K562 (cell line): ENCODE measurements around the gene ST3GAL5. TPM values are rescaled to one million over a fixed set of nuclear protein-coding genes. Genes with fewer than 3 reads are reported as not detected.

Experiments
- CLOCK ChIP-seq: fragments of 250-450 bp; sonication (Bioruptor Pico); IDR thresholded peaks from 2 replicates; pipeline ENCODE4 v1.4.0; 2020; ENCODE audit warnings: mild to moderate bottlenecking, moderate library complexity, borderline replicate concordance
- CREBBP ChIP-seq: IDR thresholded peaks from one replicate; pipeline ENCODE4 v1.6.1; 2012; ENCODE audit warnings: low read depth, mild to moderate bottlenecking, control low read depth, inconsistent platforms, low read length
- CUX1 ChIP-seq: fragments of 200-800 bp; sonication (Bioruptor generic); IDR thresholded peaks from 2 replicates; pipeline ENCODE4 v1.6.1; 2016; ENCODE audit warnings: missing genetic modification characterization, missing compliant biosample characterization
- FOXJ2 ChIP-seq: fragments of 200-800 bp; sonication (Bioruptor generic); IDR thresholded peaks from 2 replicates; pipeline ENCODE4 v1.6.1; 2016; ENCODE audit warnings: missing genetic modification characterization, missing compliant biosample characterization
- JUND ChIP-seq, 2 experiments: IDR thresholded peaks; 2 replicates in 1 of 2; 3 replicates in 1 of 2; pipeline ENCODE4 v1.6.1; 2011; ENCODE audit warnings: borderline replicate concordance in 2 of 2, low read depth in 2 of 2, low read length in 2 of 2, improper control_type of control experiment in 1 of 2, missing biosample characterization in 1 of 2, missing genetic modification characterization in 1 of 2, missing genetic modification reagents in 1 of 2
- NFIC ChIP-seq: fragments of 450-650 bp; IDR thresholded peaks from 2 replicates; pipeline ENCODE4 v1.6.1; 2017; ENCODE audit warnings: mild to moderate bottlenecking, inconsistent platforms
- NFIX ChIP-seq: fragments of 250-450 bp; sonication (Bioruptor Pico); IDR thresholded peaks from 2 replicates; pipeline ENCODE4 v1.4.0; 2020; ENCODE audit warnings: low read depth, mild to moderate bottlenecking, moderate library complexity
- POLR3A ChIP-seq: IDR thresholded peaks from 2 replicates; pipeline ENCODE4 v1.6.1; 2011; ENCODE audit warnings: borderline replicate concordance, mild to moderate bottlenecking, moderate library complexity; ENCODE audit not compliant: insufficient read length, insufficient read depth; ENCODE audit errors: extremely low read depth
- POLR3G ChIP-seq: IDR thresholded peaks from 2 replicates; pipeline ENCODE4 v1.6.1; 2011; ENCODE audit not compliant: insufficient read length, insufficient replicate concordance; ENCODE audit errors: extremely low read depth
- RBFOX2 ChIP-seq: fragments of 200-400 bp; formaldehyde crosslinking; IDR thresholded peaks from 2 replicates; pipeline ENCODE4 v1.6.1; 2017; ENCODE audit warnings: low read depth, mild to moderate bottlenecking, low read length, moderate library complexity
- RBM34 ChIP-seq: fragments of 200-400 bp; formaldehyde crosslinking; IDR thresholded peaks from 2 replicates; pipeline ENCODE4 v1.6.1; 2018; ENCODE audit warnings: low read length, borderline replicate concordance; ENCODE audit not compliant: insufficient read depth
- SMARCA5 ChIP-seq: fragments of 450-650 bp; IDR thresholded peaks from 2 replicates; pipeline ENCODE4 v1.6.1; 2016
- SNRNP70 ChIP-seq: fragments of 200-400 bp; formaldehyde crosslinking; optimal IDR thresholded peaks from 2 replicates; pipeline ENCODE3; 2017; ENCODE audit warnings: low read depth, low read length
- STAG1 ChIP-seq: sonication (generic); formaldehyde crosslinking; IDR thresholded peaks from 2 replicates; pipeline ENCODE4 v1.5.0; 2020; ENCODE audit warnings: missing genetic modification reagents, borderline replicate concordance
- TRIM28 ChIP-seq: fragments of 450-650 bp; IDR thresholded peaks from 2 replicates; pipeline ENCODE4 v1.6.1; 2017
- U2AF1 ChIP-seq: fragments of 200-400 bp; formaldehyde crosslinking; optimal IDR thresholded peaks from 2 replicates; pipeline ENCODE3; 2017; ENCODE audit warnings: mild to moderate bottlenecking, low read depth, low read length, moderate library complexity
- ZFP30 ChIP-seq: fragments of 250-450 bp; sonication (Bioruptor Pico); IDR thresholded peaks from 2 replicates; pipeline ENCODE4 v1.8.0; 2022; ENCODE audit warnings: moderate library complexity, mild to moderate bottlenecking, inconsistent platforms, borderline replicate concordance
- ZNF586 ChIP-seq: fragments of 450-650 bp; formaldehyde crosslinking; conservative IDR thresholded peaks from 2 replicates; pipeline ENCODE4 v1.4.0; 2020; ENCODE audit warnings: mild to moderate bottlenecking, moderate library complexity
- polyA plus RNA-seq, 8 experiments: library from polyadenylated mRNA; depleted of rRNA in 4 of 8; stranded (reverse) in 5 of 8; unstranded in 3 of 8; fragments of >200 nt; fragmentation: Nextera tagmentation in 2 of 8; fragmentation: Illumina TruSeq in 1 of 8; extraction: Ambion mirVana in 2 of 8; extraction: Trizol in 1 of 8; gene quantifications; 2 replicates each; pipeline versions ENCODE4 v1.2.1 to v1.2.3, GENCODE V29; 2011 to 2014; ENCODE audit warnings: inconsistent platforms in 1 of 8, missing spikeins in 1 of 8
- total RNA-seq, 7 experiments: library from RNA; depleted of rRNA in 6 of 7; stranded (reverse); fragments of >200 nt in 6 of 7; fragmentation: Illumina TruSeq in 2 of 7; extraction: Trizol in 2 of 7; gene quantifications; 2 replicates each; pipeline versions ENCODE4 v1.2.1 to v1.2.3, GENCODE V29; 2011 to 2021; ENCODE audit warnings: low replicate concordance in 1 of 7

ST3GAL5 gene
- total and polyA plus RNA-seq, 9 of the 15 experiments (the other 6 are each of a cell fraction or from before 2014, with no cell fraction given) = 1.6 to 10.0 (median 4.2) TPM

- TF ChIP-seq CUX1 (CRISPR knock-in tag) (peak; percentile 88; the same call in 1 of the 2 replicates), STAG1 (no peak), ZFP30 (CRISPR knock-in tag) (no peak), SMARCA5 (no peak), CLOCK (CRISPR knock-in tag) (no peak), U2AF1 (no peak), RBM34 (no peak), NFIC (peak; percentile 94), CREBBP (no peak), RBFOX2 (no peak), JUND (IDR thresholded peaks at IDR 0.05; ENCODE audit: borderline replicate concordance, low read depth, low read length) (peak; percentile 88), JUND (tag; IDR thresholded peaks at IDR 0.05; ENCODE audit: borderline replicate concordance, low read depth, low read length) (peak; percentile 83; the same call in 2 of the 3 replicates), POLR3G (no peak), NFIX (CRISPR knock-in tag) (no peak), POLR3A (no peak), FOXJ2 (tag) (no peak), ZNF586 (CRISPR knock-in tag) (no peak), TRIM28 (no peak), SNRNP70 (no peak)
Measured at GRCh38 chr2:85933753-85934594, 45.2 kb upstream of the ST3GAL5 start (continued).
